Prostate gland (tissue), 2 donors: ENCODE results near the gene PDGFRB.

ENCODE experiments used
- POLR2A ChIP-seq: fragments of 450-650 bp; IDR thresholded peaks from one replicate; pipeline ENCODE4 v1.6.1; 2016; ENCODE audit warnings: antibody characterized with exemption, mild to moderate bottlenecking
- POLR2AphosphoS5 ChIP-seq: sonication (generic); formaldehyde crosslinking; IDR thresholded peaks from one replicate; pipeline ENCODE4 v1.6.1; 2017; ENCODE audit warnings: antibody characterized with exemption
- TF ChIP-seq, protein P1 (sequence below), 4 experiments: fragments of 200-600 bp in 2 of 4; fragments of 450-650 bp in 2 of 4; sonication (generic) in 2 of 4; IDR thresholded peaks; 1 replicate in 3 of 4; 2 replicates in 1 of 4; pipeline ENCODE4 v1.5.1; 2016 to 2019; ENCODE audit warnings: antibody characterized with exemption in 4 of 4, mild to moderate bottlenecking in 2 of 4, moderate library complexity in 2 of 4

DNA sequence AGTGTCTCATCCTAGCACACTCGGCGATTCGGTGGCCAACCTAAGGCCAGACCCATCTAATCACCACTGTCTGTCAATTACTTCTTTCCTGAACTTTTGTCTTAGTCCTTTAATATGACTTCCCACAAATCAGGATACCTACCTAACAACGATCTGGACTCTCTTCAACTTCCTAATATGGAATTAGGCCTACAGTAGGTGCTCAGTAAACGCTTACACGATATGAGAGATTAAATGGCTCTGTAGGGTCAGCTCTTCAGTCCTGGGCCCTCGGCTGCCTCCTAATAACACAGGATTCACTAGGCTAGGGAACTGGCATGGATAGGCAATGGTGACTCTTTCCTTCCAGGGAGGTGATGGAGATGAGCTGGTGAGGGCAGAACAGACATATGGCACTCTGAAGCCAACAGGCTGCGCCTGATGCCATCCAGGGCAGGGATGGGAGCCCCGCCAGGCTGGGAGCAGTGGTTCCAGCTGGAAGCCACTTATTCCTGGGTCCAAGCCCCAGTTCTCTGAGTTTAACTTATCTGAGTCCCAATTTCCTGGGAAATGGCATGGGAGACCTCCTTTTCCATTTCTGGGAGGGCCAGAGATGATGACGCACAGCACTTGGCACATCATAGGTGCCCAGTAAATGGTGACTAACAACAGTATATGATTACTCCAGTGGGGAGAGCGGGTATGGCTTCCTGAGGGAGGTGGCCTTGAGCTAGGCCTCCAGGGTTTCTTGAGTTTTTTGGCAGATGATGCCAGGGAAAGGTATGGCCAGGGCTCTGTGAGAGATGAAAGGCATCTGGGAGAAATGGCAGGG, 7.3 kb downstream of the PDGFRB start:
- TF ChIP-seq, protein P1, sequence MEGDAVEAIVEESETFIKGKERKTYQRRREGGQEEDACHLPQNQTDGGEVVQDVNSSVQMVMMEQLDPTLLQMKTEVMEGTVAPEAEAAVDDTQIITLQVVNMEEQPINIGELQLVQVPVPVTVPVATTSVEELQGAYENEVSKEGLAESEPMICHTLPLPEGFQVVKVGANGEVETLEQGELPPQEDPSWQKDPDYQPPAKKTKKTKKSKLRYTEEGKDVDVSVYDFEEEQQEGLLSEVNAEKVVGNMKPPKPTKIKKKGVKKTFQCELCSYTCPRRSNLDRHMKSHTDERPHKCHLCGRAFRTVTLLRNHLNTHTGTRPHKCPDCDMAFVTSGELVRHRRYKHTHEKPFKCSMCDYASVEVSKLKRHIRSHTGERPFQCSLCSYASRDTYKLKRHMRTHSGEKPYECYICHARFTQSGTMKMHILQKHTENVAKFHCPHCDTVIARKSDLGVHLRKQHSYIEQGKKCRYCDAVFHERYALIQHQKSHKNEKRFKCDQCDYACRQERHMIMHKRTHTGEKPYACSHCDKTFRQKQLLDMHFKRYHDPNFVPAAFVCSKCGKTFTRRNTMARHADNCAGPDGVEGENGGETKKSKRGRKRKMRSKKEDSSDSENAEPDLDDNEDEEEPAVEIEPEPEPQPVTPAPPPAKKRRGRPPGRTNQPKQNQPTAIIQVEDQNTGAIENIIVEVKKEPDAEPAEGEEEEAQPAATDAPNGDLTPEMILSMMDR (IDR thresholded peaks at IDR 0.05): no peak
- TF ChIP-seq POLR2A: no peak
- no peak for TF ChIP-seq POLR2AphosphoS5
